Measurements from ENCODE around the gene ALDH1B1.

GRCh38 chr9:38396371-38396671 is 3.8 kb downstream of the ALDH1B1 start:
- TF ChIP-seq EZH2phosphoT487 (IDR thresholded peaks at IDR 0.05; ENCODE audit: borderline replicate concordance, low read length) (no peak), CTCF (conservative IDR thresholded peaks at IDR 0.05; ENCODE audit: low read depth, low read length) (no peak), EZH2 (IDR thresholded peaks at IDR 0.05; ENCODE audit: low read length, unreplicated experiment) (no peak)

All from PC-3 (cell line).